Breast epithelium (tissue), 4 donors: ENCODE data around the gene FHIT. TPM values are rescaled to one million over a fixed set of nuclear protein-coding genes. Genes with fewer than 3 reads are reported as not detected.

Experiments used
- DNase-seq, 2 donors: peaks; one replicate each; pipeline ENCODE4 v3.0.0-alpha.2; 2019; ENCODE audit warnings: low spot score in 2 of 2
- H3K27ac ChIP-seq, 2 donors: fragments of 200-600 bp; sonication (generic) in 1 of 2; one replicate each; pipeline ENCODE4 v1.5.1; 2016 to 2019; ENCODE audit warnings: mild to moderate bottlenecking in 1 of 2
- H3K27me3 ChIP-seq, 2 donors: fragments of 200-600 bp; sonication (generic) in 1 of 2; one replicate each; pipeline versions ENCODE4 v1.5.1 to v1.6.0; 2017 to 2019; ENCODE audit warnings: control low read depth in 1 of 2, mild to moderate bottlenecking in 1 of 2
- H3K36me3 ChIP-seq: fragments of 200-600 bp; one replicate; pipeline ENCODE4 v1.5.1; 2019
- H3K4me1 ChIP-seq, 2 donors: fragments of 200-600 bp; sonication (generic); one replicate each; pipeline ENCODE4 v1.5.1; 2016 to 2019; ENCODE audit warnings: control low read depth in 1 of 2
- H3K4me3 ChIP-seq, 3 donors: fragments of 200-600 bp; sonication (generic); 1 replicate in 2 of 3; 2 replicates in 1 of 3; pipeline ENCODE4 v1.5.1; 2016 to 2019; ENCODE audit warnings: mild to moderate bottlenecking in 3 of 3, moderate library complexity in 2 of 3
- H3K9me3 ChIP-seq, 2 donors: fragments of 200-600 bp; sonication (generic) in 1 of 2; one replicate each; pipeline ENCODE4 v1.5.1; 2016 to 2019; ENCODE audit warnings: control low read depth in 1 of 2
- CTCF ChIP-seq, 3 donors: fragments of 450-650 bp; IDR thresholded peaks; one replicate each; pipeline ENCODE4 v1.5.1; 2016 to 2017; ENCODE audit warnings: antibody characterized with exemption in 3 of 3, mild to moderate bottlenecking in 3 of 3, moderate library complexity in 3 of 3
- POLR2A ChIP-seq: fragments of 450-650 bp; IDR thresholded peaks from one replicate; pipeline ENCODE4 v1.6.1; 2016; ENCODE audit warnings: antibody characterized with exemption, mild to moderate bottlenecking, moderate library complexity
- POLR2AphosphoS5 ChIP-seq, 3 donors: sonication (generic); formaldehyde crosslinking; IDR thresholded peaks; one replicate each; pipeline ENCODE4 v1.6.1; 2017; ENCODE audit warnings: antibody characterized with exemption in 3 of 3
- intact Hi-C: fragments of 100-400 bp; cut with DNase I; formaldehyde crosslinking; loops from one replicate; pipeline ENCODE4 v1.15.1; 2023; ENCODE audit warnings: low total_unique reads
- total RNA-seq, 3 donors: library from RNA; depleted of rRNA; stranded (reverse); fragments of >200 nt; gene quantifications; one replicate each; pipeline ENCODE4 v1.1.0, GENCODE V29; 2016

The FHIT gene
- total RNA-seq, 3 donors from 2014 or later: 9.0 to 19.2 (median 17.7) TPM

- H3K36me3 ChIP-seq: no peaks in the 10 kb centered on the region
- TF ChIP-seq POLR2A (no peak), CTCF (IDR thresholded peaks at IDR 0.05) (no peak), POLR2AphosphoS5 (IDR thresholded peaks at IDR 0.05) (no peak)
- DNase-seq: no peak
- intact Hi-C loops: no loop called here
- H3K4me3 ChIP-seq: no peak overlapping the region
- H3K27ac ChIP-seq: no peak overlapping the region
- H3K9me3 ChIP-seq: peaks cover 0 to 18% of the 10 kb centered on the region in 2 donors
- no peaks in the 10 kb centered on the region for H3K27me3 ChIP-seq
- no peaks in the 10 kb centered on the region for H3K4me1 ChIP-seq
Observed at GRCh38 chr3:60954048-60954447, 297.2 kb downstream of the FHIT start.

- Histone ChIP-seq H3K36me3 (no peaks in the 10 kb centered on the region), H3K27ac (no peak overlapping the region), H3K4me3 (no peak overlapping the region), H3K4me1 (no peaks in the 10 kb centered on the region), H3K27me3 (no peaks in the 10 kb centered on the region), H3K9me3 (peaks cover 0 to 18% of the 10 kb centered on the region in 2 donors)
- intact Hi-C loops: no loop called here
- TF ChIP-seq CTCF (IDR thresholded peaks at IDR 0.05) (no peak), POLR2A (no peak), POLR2AphosphoS5 (IDR thresholded peaks at IDR 0.05) (no peak)
- no peak for DNase-seq
Observed at GRCh38 chr3:60953351-60953750, 297.9 kb downstream of the FHIT start.

GRCh38 chr3:60952055-60952454 is 299.2 kb downstream of the FHIT start:
- Histone ChIP-seq H3K36me3 (no peaks in the 10 kb centered on the region), H3K4me1 (no peaks in the 10 kb centered on the region), H3K4me3 (no peak overlapping the region), H3K27ac (no peak overlapping the region), H3K27me3 (no peaks in the 10 kb centered on the region), H3K9me3 (peaks cover 0 to 18% of the 10 kb centered on the region in 2 donors)
- intact Hi-C loops: no loop called here
- DNase-seq: no peak
- TF ChIP-seq POLR2AphosphoS5 (IDR thresholded peaks at IDR 0.05) (no peak), CTCF (IDR thresholded peaks at IDR 0.05) (no peak), POLR2A (no peak)

GRCh38 chr3:60949146-60949545 is 302.1 kb downstream of the FHIT start:
- Histone ChIP-seq H3K36me3 (no peaks in the 10 kb centered on the region), H3K27ac (no peak overlapping the region), H3K9me3 (no peaks in the 10 kb centered on the region), H3K27me3 (no peaks in the 10 kb centered on the region), H3K4me1 (no peaks in the 10 kb centered on the region), H3K4me3 (no peak overlapping the region)
- intact Hi-C loops: loop anchor here (5.0 to 10.0 kb wide), 2 partner anchors 1153 to 1506 kb away; no protein-coding TSS in a partner anchor
- DNase-seq: no peak
- TF ChIP-seq CTCF (IDR thresholded peaks at IDR 0.05): no peak
- no peak for TF ChIP-seq POLR2A
- no peak for TF ChIP-seq POLR2AphosphoS5 (IDR thresholded peaks at IDR 0.05)

- no peaks in the 10 kb centered on the region for H3K4me1 ChIP-seq
- intact Hi-C loops: loop anchor here (5.0 to 10.0 kb wide), 2 partner anchors 1154 to 1506 kb away; no protein-coding TSS in a partner anchor
- no peaks in the 10 kb centered on the region for H3K36me3 ChIP-seq
- no peaks in the 10 kb centered on the region for H3K9me3 ChIP-seq
- TF ChIP-seq CTCF (IDR thresholded peaks at IDR 0.05) (no peak), POLR2A (no peak), POLR2AphosphoS5 (IDR thresholded peaks at IDR 0.05) (no peak)
- no peak overlapping the region for H3K27ac ChIP-seq
- H3K27me3 ChIP-seq: no peaks in the 10 kb centered on the region
- H3K4me3 ChIP-seq: no peak overlapping the region
- no peak for DNase-seq
Observed at GRCh38 chr3:60948488-60948887, 302.8 kb downstream of the FHIT start.
